Left hindlimb (tissue), 1 donor: ENCODE measurements around the gene SEL1L3.
A peak's percentile ranks its signal among the peaks of the same experiment; 100 is the strongest.

Experiments
- DNase-seq: peaks from one replicate; pipeline ENCODE4 v3.0.0-alpha.2; 2018

SEL1L3 gene

GRCh38 chr4:25727711-25728493 lies 134.9 kb downstream of the SEL1L3 start:
- DNase-seq: no peak

GRCh38 chr4:25725870-25726269 lies 136.9 kb downstream of the SEL1L3 start:
- DNase-seq: no peak

- no peak for DNase-seq
Measured at GRCh38 chr4:25723409-25723808, 139.4 kb downstream of the SEL1L3 start.

- no peak for DNase-seq
Measured at GRCh38 chr4:25722964-25723363, 139.8 kb downstream of the SEL1L3 start.

GRCh38 chr4:25713812-25714211 lies 149.0 kb downstream of the SEL1L3 start:
- no peak for DNase-seq

GRCh38 chr4:25712611-25713010 lies 150.2 kb downstream of the SEL1L3 start:
- no peak for DNase-seq

GRCh38 chr4:25710637-25711036 lies 152.2 kb downstream of the SEL1L3 start:
- no peak for DNase-seq

GRCh38 chr4:25704516-25704915 lies 158.3 kb downstream of the SEL1L3 start:
- no peak for DNase-seq

- no peak for DNase-seq
Measured at GRCh38 chr4:25703731-25704388, 158.9 kb downstream of the SEL1L3 start.

- DNase-seq: peak; percentile 49
Measured at GRCh38 chr4:25702848-25703247, 159.9 kb downstream of the SEL1L3 start.

GRCh38 chr4:25700661-25701060 lies 162.1 kb downstream of the SEL1L3 start:
- DNase-seq: no peak

- DNase-seq: no peak
Measured at GRCh38 chr4:25697516-25697915, 165.3 kb downstream of the SEL1L3 start.
